PC-9 (cell line): ENCODE results near the gene MGLL. TPM values are rescaled to one million over a fixed set of nuclear protein-coding genes. Genes with fewer than 3 reads are reported as not detected.

ENCODE experiments used
- BruUV-seq: library from RNA; stranded (reverse); fragments of 400-500 nt; replicated peaks from 2 replicates; lab custom pipeline; 2021; lab: Mats Ljungman, UMichigan
- CTCF ChIA-PET: fragments of 300-600 bp; sonication (Branson Sonifier 250); formaldehyde crosslinking; loops from one replicate; lab custom pipeline; 2022; ENCODE audit warnings: antibody characterized with exemption; lab: Charles Lee
- POLR2A ChIA-PET: fragments of 300-600 bp; sonication (Branson Sonifier 250); formaldehyde crosslinking; loops from one replicate; lab custom pipeline; 2022; ENCODE audit warnings: antibody characterized with exemption; ENCODE audit not compliant: unreplicated experiment; lab: Charles Lee
- DNase-seq, 2 experiments: peaks; one replicate each; pipeline versions ENCODE4 v3.0.0 to v3.0.0-alpha.2; 2015 to 2022; ENCODE audit warnings: mixed read lengths in 1 of 2
- H2AFZ ChIP-seq: fragments of 200-600 bp; sonication (generic); 2 replicates; pipeline ENCODE4 v1.8.1; 2017; ENCODE audit warnings: antibody characterized with exemption
- H3F3A ChIP-seq: fragments of 200-600 bp; sonication (generic); 2 replicates; pipeline ENCODE4 v1.8.1; 2017; ENCODE audit warnings: antibody characterized with exemption, mild to moderate bottlenecking, low read depth; ENCODE audit not compliant: insufficient read depth
- H3K27ac ChIP-seq: fragments of 200-600 bp; sonication (generic); 2 replicates; pipeline ENCODE4 v1.6.1; 2016; ENCODE audit warnings: mixed run types
- H3K27me3 ChIP-seq: fragments of 200-600 bp; sonication (generic); 2 replicates; pipeline ENCODE4 v1.6.1; 2016; ENCODE audit warnings: low read depth, mixed run types; ENCODE audit not compliant: insufficient read depth
- H3K36me3 ChIP-seq: fragments of 200-600 bp; sonication (generic); 2 replicates; pipeline ENCODE4 v1.6.1; 2016; ENCODE audit warnings: low read depth, mixed run types
- H3K4me1 ChIP-seq: fragments of 200-600 bp; sonication (generic); replicated peaks from 2 replicates; pipeline ENCODE4 v1.6.1; 2016; ENCODE audit warnings: mixed run types; ENCODE audit not compliant: insufficient read depth
- H3K4me2 ChIP-seq: fragments of 200-600 bp; sonication (generic); 2 replicates; pipeline ENCODE4 v1.6.1; 2017; ENCODE audit warnings: mixed run types
- H3K4me3 ChIP-seq: fragments of 200-600 bp; sonication (generic); 2 replicates; pipeline ENCODE4 v1.6.1; 2016; ENCODE audit warnings: mixed run types
- H3K79me2 ChIP-seq: fragments of 200-600 bp; sonication (generic); 2 replicates; pipeline ENCODE4 v1.6.1; 2017; ENCODE audit warnings: low read depth, mixed run types
- H3K9me2 ChIP-seq: fragments of 200-600 bp; sonication (generic); 2 replicates; pipeline ENCODE4 v1.8.1; 2017; ENCODE audit warnings: mild to moderate bottlenecking; ENCODE audit not compliant: insufficient read depth
- H3K9me3 ChIP-seq: fragments of 200-600 bp; sonication (generic); 2 replicates; pipeline ENCODE4 v1.8.1; 2016; ENCODE audit warnings: low read depth; ENCODE audit not compliant: insufficient read depth
- H4K20me1 ChIP-seq: fragments of 200-600 bp; sonication (generic); 2 replicates; pipeline ENCODE4 v1.8.1; 2017; ENCODE audit not compliant: insufficient read depth
- CTCF ChIP-seq: fragments of 200-600 bp; sonication (generic); conservative IDR thresholded peaks from 2 replicates; pipeline ENCODE4 v1.6.1; 2017; ENCODE audit warnings: mixed run types, antibody characterized with exemption, mild to moderate bottlenecking, moderate library complexity
- EZH2 ChIP-seq: fragments of 200-600 bp; sonication (generic); IDR thresholded peaks from 2 replicates; pipeline ENCODE4 v1.8.0; 2017; ENCODE audit warnings: antibody characterized with exemption, low read depth
- intact Hi-C: fragments of 100-400 bp; cut with micrococcal nuclease; formaldehyde crosslinking; loops from one replicate; pipeline ENCODE4 v1.10.0; 2022; ENCODE audit not compliant: unreplicated experiment
- total RNA-seq: library from RNA; stranded (reverse); gene quantifications from 2 replicates; pipeline ENCODE4 v1.2.3, GENCODE V29; 2021

The MGLL gene
- total RNA-seq, 1 experiment from 2014 or later = 30.7 TPM

- no peak overlapping the region for H2AFZ ChIP-seq
- H3F3A ChIP-seq = peaks cover 15% of the 10 kb centered on the region
- no peaks in the 10 kb centered on the region for H4K20me1 ChIP-seq
- no peaks in the 10 kb centered on the region for H3K9me3 ChIP-seq
- peak overlapping the region; percentile 66 for H3K4me2 ChIP-seq
- DNase-seq = peak; percentile 79 to 86
- peaks cover 23% of the 10 kb centered on the region for H3K4me1 ChIP-seq
- TF ChIP-seq CTCF (no peak), EZH2 (no peak)
- H3K4me3 ChIP-seq = no peak overlapping the region
- no peaks in the 10 kb centered on the region for H3K9me2 ChIP-seq
- no peaks in the 10 kb centered on the region for H3K27me3 ChIP-seq
- ChIA-PET POLR2A (interaction anchor here (0.5 to 1.1 kb wide), 3 partner anchors 10 to 129 kb away, joined by 3 to 5 read pairs (median 3); no protein-coding TSS in a partner anchor), CTCF (interaction anchor here (0.7 to 1.0 kb wide), 2 partner anchors 53 to 444 kb away, joined by 3 read pairs; no protein-coding TSS in a partner anchor)
- H3K36me3 ChIP-seq = no peaks in the 10 kb centered on the region
- intact Hi-C loops = loop anchor here (1.0 to 2.0 kb wide), 7 partner anchors 17 to 281 kb away; partner anchors contain the start of genes ABTB1 and TPRA1
- H3K79me2 ChIP-seq = no peaks in the 10 kb centered on the region
- BruUV-seq = no TSS peak
- peak overlapping the region; percentile 94 for H3K27ac ChIP-seq
Observed at GRCh38 chr3:127690106-127690505, 132.2 kb downstream of the MGLL start.

- ChIA-PET CTCF (no interaction called here), POLR2A (interaction anchor here (0.9 to 1.1 kb wide), 2 partner anchors 9 to 130 kb away, joined by 3 to 5 read pairs; no protein-coding TSS in a partner anchor)
- H2AFZ ChIP-seq = no peak overlapping the region
- H3K9me3 ChIP-seq = no peaks in the 10 kb centered on the region
- TF ChIP-seq EZH2 (no peak), CTCF (no peak)
- H3K4me1 ChIP-seq = peaks cover 23% of the 10 kb centered on the region
- H3K79me2 ChIP-seq = no peaks in the 10 kb centered on the region
- TSS peak; percentile 29 for BruUV-seq
- intact Hi-C loops = no loop called here
- H3K4me3 ChIP-seq = no peak overlapping the region
- no peaks in the 10 kb centered on the region for H4K20me1 ChIP-seq
- no peak for DNase-seq
- peak overlapping the region; percentile 66 for H3K4me2 ChIP-seq
- H3K27me3 ChIP-seq = no peaks in the 10 kb centered on the region
- no peaks in the 10 kb centered on the region for H3K9me2 ChIP-seq
- peak overlapping the region; percentile 94 for H3K27ac ChIP-seq
- no peaks in the 10 kb centered on the region for H3K36me3 ChIP-seq
- peaks cover 15% of the 10 kb centered on the region for H3F3A ChIP-seq
Observed at GRCh38 chr3:127689266-127689860, 133.0 kb downstream of the MGLL start.

GRCh38 chr3:127688416-127689265, 133.7 kb downstream of the MGLL start:
- no peaks in the 10 kb centered on the region for H3K9me2 ChIP-seq
- intact Hi-C loops = no loop called here
- H3K36me3 ChIP-seq = no peaks in the 10 kb centered on the region
- H3K27me3 ChIP-seq = no peaks in the 10 kb centered on the region
- BruUV-seq = no TSS peak
- TF ChIP-seq EZH2 = no peak
- no peak for TF ChIP-seq CTCF
- peaks cover 23% of the 10 kb centered on the region for H3K4me1 ChIP-seq
- H2AFZ ChIP-seq = no peak overlapping the region
- H3K79me2 ChIP-seq = no peaks in the 10 kb centered on the region
- no peak for DNase-seq
- no peak overlapping the region for H3K4me2 ChIP-seq
- H3K27ac ChIP-seq = no peak overlapping the region
- H3K4me3 ChIP-seq = no peak overlapping the region
- CTCF ChIA-PET = no interaction called here
- no peaks in the 10 kb centered on the region for H4K20me1 ChIP-seq
- POLR2A ChIA-PET = interaction anchor here (1.1 kb wide), 1 partner anchor 8 kb away, joined by 5 read pairs; no protein-coding TSS in a partner anchor
- peaks cover 20% of the 10 kb centered on the region for H3F3A ChIP-seq
- no peaks in the 10 kb centered on the region for H3K9me3 ChIP-seq
